Liver (tissue), 9 donors: ENCODE data around the gene ATF7. TPM values are rescaled to one million over a fixed set of nuclear protein-coding genes. Genes with fewer than 3 reads are reported as not detected.

Experiments
- DNase-seq: peaks from one replicate; pipeline ENCODE4 v3.0.0-alpha.2; 2017; ENCODE audit warnings: low spot score
- H3K27ac ChIP-seq, 2 donors: one replicate each; pipeline ENCODE4 v1.7.0; 2013; ENCODE audit warnings: inconsistent platforms in 2 of 2, low read length in 2 of 2, control low read depth in 1 of 2, low read depth in 1 of 2, mild to moderate bottlenecking in 1 of 2
- H3K27me3 ChIP-seq, 4 donors: one replicate each; pipeline versions ENCODE4 v1.6.1 to v1.7.0; 2013; ENCODE audit warnings: low read length in 3 of 4, inconsistent platforms in 1 of 4, mild to moderate bottlenecking in 1 of 4, moderate library complexity in 1 of 4; ENCODE audit not compliant: control insufficient read depth in 4 of 4, insufficient read depth in 4 of 4
- H3K36me3 ChIP-seq, 4 donors: one replicate each; pipeline versions ENCODE4 v1.6.1 to v1.7.0; 2013; ENCODE audit warnings: low read length in 3 of 4, mild to moderate bottlenecking in 3 of 4, low read depth in 1 of 4, moderate library complexity in 1 of 4; ENCODE audit not compliant: control insufficient read depth in 4 of 4, insufficient read depth in 3 of 4
- H3K4me1 ChIP-seq, 4 donors: one replicate each; pipeline versions ENCODE4 v1.6.1 to v1.7.0; 2013; ENCODE audit warnings: low read length in 3 of 4, mild to moderate bottlenecking in 3 of 4, moderate library complexity in 1 of 4; ENCODE audit not compliant: control insufficient read depth in 4 of 4, insufficient read depth in 4 of 4
- H3K4me3 ChIP-seq, 3 donors: one replicate each; pipeline versions ENCODE4 v1.6.1 to v1.7.0; 2013; ENCODE audit warnings: low read length in 3 of 3, control low read depth in 1 of 3, low read depth in 1 of 3, mild to moderate bottlenecking in 1 of 3
- H3K9ac ChIP-seq, 2 donors: one replicate each; pipeline ENCODE4 v1.7.0; 2013; ENCODE audit warnings: low read length in 2 of 2, mild to moderate bottlenecking in 2 of 2, moderate library complexity in 2 of 2, control low read depth in 1 of 2, low read depth in 1 of 2
- H3K9me3 ChIP-seq, 4 donors: one replicate each; pipeline versions ENCODE4 v1.6.1 to v1.7.0; 2013; ENCODE audit warnings: low read length in 3 of 4; ENCODE audit not compliant: control insufficient read depth in 4 of 4
- EGR1 ChIP-seq, 2 donors: IDR thresholded peaks; 2 replicates each; pipeline ENCODE4 v1.6.1; 2016 to 2018; ENCODE audit warnings: antibody characterized with exemption in 2 of 2, low read depth in 2 of 2
- FOXA1 ChIP-seq: IDR thresholded peaks from 2 replicates; pipeline ENCODE4 v1.6.1; 2016; ENCODE audit warnings: antibody characterized with exemption
- HNF4A ChIP-seq, 2 donors: conservative IDR thresholded peaks; 2 replicates each; pipeline ENCODE4 v1.6.1; 2016; ENCODE audit warnings: antibody characterized with exemption in 2 of 2, mild to moderate bottlenecking in 2 of 2
- JUND ChIP-seq, 2 donors: IDR thresholded peaks; 2 replicates each; pipeline ENCODE4 v1.6.1; 2016; ENCODE audit warnings: antibody characterized with exemption in 2 of 2
- MAX ChIP-seq: IDR thresholded peaks from 2 replicates; pipeline ENCODE4 v1.6.1; 2016; ENCODE audit warnings: antibody characterized with exemption
- NR2F2 ChIP-seq: IDR thresholded peaks from 2 replicates; pipeline ENCODE4 v1.6.1; 2016; ENCODE audit warnings: antibody characterized with exemption
- REST ChIP-seq: IDR thresholded peaks from 2 replicates; pipeline ENCODE4 v1.6.1; 2016; ENCODE audit warnings: antibody characterized with exemption, mild to moderate bottlenecking
- TAF1 ChIP-seq: conservative IDR thresholded peaks from 2 replicates; pipeline ENCODE4 v1.6.1; 2016; ENCODE audit warnings: antibody characterized with exemption, mild to moderate bottlenecking
- YY1 ChIP-seq: IDR thresholded peaks from 2 replicates; pipeline ENCODE4 v1.6.1; 2016; ENCODE audit warnings: antibody characterized with exemption, mild to moderate bottlenecking
- WGBS: extraction: QIAGEN DNeasy Blood & Tissue Kit; methylation state at CpG from one replicate; pipeline ENCODE4 v1.1.7; 2013; 5-methylcytosine and 5-hydroxymethylcytosine counted together
- polyA plus RNA-seq, 2 donors: library from polyadenylated mRNA; stranded (reverse) in 1 of 2; unstranded in 1 of 2; fragments of 200-250 nt in 1 of 2; fragments of >200 nt in 1 of 2; fragmentation: Nextera tagmentation in 1 of 2; extraction: Ambion mirVana in 1 of 2; gene quantifications; one replicate each; pipeline versions ENCODE4 v1.2.1 to v1.2.3, GENCODE V29; 2013 to 2015
- total RNA-seq, 2 donors: library from RNA; depleted of rRNA; stranded (reverse); fragments of >200 nt; gene quantifications; one replicate each; pipeline ENCODE4 v1.2.3, GENCODE V29; 2014
- TF ChIP-seq, protein P1 (sequence below): IDR thresholded peaks from 2 replicates; pipeline ENCODE4 v1.6.1; 2016; ENCODE audit warnings: antibody characterized with exemption
- TF ChIP-seq, protein P2 (sequence below): fragments of 150-350 bp; IDR thresholded peaks from 2 replicates; pipeline ENCODE4 v1.5.1; 2017; ENCODE audit warnings: improper control_type of control experiment, low read depth, low read length; ENCODE audit not compliant: missing input control
- donor health status: healthy.
- donor health status: healthy.
- donor health status: healthy.
- donor health status: healthy.
- donor health status: healthy.

The ATF7 gene
- total and polyA plus RNA-seq, 4 donors, result 5.3 to 14.5 (median 9.9) TPM

DNA sequence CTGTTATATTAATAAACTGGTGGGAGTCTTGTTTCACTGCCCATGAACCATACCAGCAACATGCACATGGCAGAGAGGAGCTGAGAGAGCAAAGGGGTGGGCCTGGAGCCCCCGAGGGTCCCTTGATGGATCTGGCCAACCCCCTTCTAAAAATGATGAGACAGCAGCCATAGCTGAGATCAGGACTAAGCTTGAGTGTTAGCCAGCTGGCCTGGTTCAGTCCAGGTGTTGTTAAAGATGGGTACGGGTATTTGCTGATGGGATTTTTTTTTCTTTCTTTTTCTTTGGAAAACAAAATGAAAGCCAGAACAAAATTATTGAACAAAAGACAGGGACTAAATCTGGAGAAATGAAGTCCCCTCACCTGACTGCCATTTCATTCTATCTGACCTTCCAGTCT, 158.3 kb downstream of the ATF7 start:
- 78% methylated on average over 2 of the region's 2 CpGs for WGBS

GRCh38 chr12:53467082-53467481, 159.1 kb downstream of the ATF7 start:
- no peak overlapping the region for H3K4me3 ChIP-seq
- no peaks in the 10 kb centered on the region for H3K9me3 ChIP-seq
- H3K9ac ChIP-seq, result no peak overlapping the region
- no peaks in the 10 kb centered on the region for H3K27me3 ChIP-seq
- WGBS, result 76% methylated on average over 5 of the region's 5 CpGs
- H3K27ac ChIP-seq, result no peak overlapping the region
- no peak for TF ChIP-seq TAF1
- TF ChIP-seq, protein P1, sequence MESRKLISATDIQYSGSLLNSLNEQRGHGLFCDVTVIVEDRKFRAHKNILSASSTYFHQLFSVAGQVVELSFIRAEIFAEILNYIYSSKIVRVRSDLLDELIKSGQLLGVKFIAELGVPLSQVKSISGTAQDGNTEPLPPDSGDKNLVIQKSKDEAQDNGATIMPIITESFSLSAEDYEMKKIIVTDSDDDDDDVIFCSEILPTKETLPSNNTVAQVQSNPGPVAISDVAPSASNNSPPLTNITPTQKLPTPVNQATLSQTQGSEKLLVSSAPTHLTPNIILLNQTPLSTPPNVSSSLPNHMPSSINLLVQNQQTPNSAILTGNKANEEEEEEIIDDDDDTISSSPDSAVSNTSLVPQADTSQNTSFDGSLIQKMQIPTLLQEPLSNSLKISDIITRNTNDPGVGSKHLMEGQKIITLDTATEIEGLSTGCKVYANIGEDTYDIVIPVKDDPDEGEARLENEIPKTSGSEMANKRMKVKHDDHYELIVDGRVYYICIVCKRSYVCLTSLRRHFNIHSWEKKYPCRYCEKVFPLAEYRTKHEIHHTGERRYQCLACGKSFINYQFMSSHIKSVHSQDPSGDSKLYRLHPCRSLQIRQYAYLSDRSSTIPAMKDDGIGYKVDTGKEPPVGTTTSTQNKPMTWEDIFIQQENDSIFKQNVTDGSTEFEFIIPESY, result no peak
- no peak for TF ChIP-seq YY1
- TF ChIP-seq JUND (IDR thresholded peaks at IDR 0.05), result no peak
- TF ChIP-seq EGR1 (IDR thresholded peaks at IDR 0.05; ENCODE audit: low read depth in 2 of 2), result no peak
- TF ChIP-seq, protein P2, sequence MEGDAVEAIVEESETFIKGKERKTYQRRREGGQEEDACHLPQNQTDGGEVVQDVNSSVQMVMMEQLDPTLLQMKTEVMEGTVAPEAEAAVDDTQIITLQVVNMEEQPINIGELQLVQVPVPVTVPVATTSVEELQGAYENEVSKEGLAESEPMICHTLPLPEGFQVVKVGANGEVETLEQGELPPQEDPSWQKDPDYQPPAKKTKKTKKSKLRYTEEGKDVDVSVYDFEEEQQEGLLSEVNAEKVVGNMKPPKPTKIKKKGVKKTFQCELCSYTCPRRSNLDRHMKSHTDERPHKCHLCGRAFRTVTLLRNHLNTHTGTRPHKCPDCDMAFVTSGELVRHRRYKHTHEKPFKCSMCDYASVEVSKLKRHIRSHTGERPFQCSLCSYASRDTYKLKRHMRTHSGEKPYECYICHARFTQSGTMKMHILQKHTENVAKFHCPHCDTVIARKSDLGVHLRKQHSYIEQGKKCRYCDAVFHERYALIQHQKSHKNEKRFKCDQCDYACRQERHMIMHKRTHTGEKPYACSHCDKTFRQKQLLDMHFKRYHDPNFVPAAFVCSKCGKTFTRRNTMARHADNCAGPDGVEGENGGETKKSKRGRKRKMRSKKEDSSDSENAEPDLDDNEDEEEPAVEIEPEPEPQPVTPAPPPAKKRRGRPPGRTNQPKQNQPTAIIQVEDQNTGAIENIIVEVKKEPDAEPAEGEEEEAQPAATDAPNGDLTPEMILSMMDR, result no peak
- TF ChIP-seq MAX, result no peak
- no peak for TF ChIP-seq NR2F2
- no peak for TF ChIP-seq REST
- no peak for TF ChIP-seq HNF4A (conservative IDR thresholded peaks at IDR 0.05)
- TF ChIP-seq FOXA1, result no peak
- peaks cover 0 to 6% (median 3%) of the 10 kb centered on the region in 4 donors for H3K4me1 ChIP-seq
- peaks cover 32 to 98% (median 89%) of the 10 kb centered on the region in 4 donors for H3K36me3 ChIP-seq
- no peak for DNase-seq

More for the DNA sequence above, 158.3 kb downstream of the ATF7 start:
- Histone ChIP-seq H3K4me1 (peaks cover 0 to 4% (median 1%) of the 10 kb centered on the region in 4 donors), H3K36me3 (peaks cover 30 to 98% (median 88%) of the 10 kb centered on the region in 4 donors), H3K27me3 (no peaks in the 10 kb centered on the region), H3K9me3 (no peaks in the 10 kb centered on the region), H3K27ac (no peak overlapping the region), H3K9ac (no peak overlapping the region), H3K4me3 (no peak overlapping the region)
- no peak for DNase-seq
- TF ChIP-seq, protein P1, result no peak
